Activated CD4-positive, alpha-beta T cell treated with anti-CD3 and anti-CD28 coated beads, Interleukin-10, Interleukin-2, amounts not matched to agents 100 ng/mL and 50 ng/mL, durations not matched to agents 16 hours and 8 hours (primary cell): ENCODE measurements around the gene CST9L.

Source experiments
- DNase-seq: peaks from one replicate; pipeline ENCODE4 v3.0.0-alpha.2; 2020

The CST9L gene, protein sequence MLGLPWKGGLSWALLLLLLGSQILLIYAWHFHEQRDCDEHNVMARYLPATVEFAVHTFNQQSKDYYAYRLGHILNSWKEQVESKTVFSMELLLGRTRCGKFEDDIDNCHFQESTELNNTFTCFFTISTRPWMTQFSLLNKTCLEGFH

DNA sequence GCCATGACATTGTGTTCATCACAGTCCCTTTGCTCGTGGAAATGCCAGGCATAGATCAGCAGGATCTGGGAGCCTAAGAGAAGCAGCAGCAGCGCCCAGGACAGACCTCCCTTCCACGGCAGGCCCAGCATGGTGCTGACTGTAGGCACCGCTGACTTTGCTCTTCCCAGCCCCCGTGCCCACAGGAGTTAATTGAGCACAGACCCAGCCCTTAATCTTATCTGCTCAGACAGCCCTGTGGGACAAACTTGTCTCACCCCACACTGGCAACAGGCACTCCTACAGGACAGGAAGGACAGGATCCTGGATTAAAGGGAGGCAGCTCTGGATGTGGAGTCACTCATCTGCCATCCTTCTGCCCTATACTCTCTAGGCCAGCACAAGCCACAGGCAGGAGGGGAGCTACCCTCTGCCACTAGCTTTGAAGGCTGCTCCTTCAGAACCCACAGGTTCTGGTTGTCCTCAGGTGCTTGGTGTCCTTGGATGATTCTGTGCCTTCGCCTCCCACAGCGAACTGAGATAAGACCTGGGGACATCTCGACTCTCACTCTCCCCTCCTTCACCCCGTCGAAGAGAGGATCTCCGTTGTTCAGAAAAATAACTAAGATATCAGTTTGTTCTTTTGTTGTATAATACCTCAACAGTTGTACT lies at the start of gene CST9L:
Gene CST9L (minus strand): TSS at position 165 of the 651 bp plus-strand sequence. CDS start 34 bp downstream, at position 131.
- no peak for DNase-seq

DNA sequence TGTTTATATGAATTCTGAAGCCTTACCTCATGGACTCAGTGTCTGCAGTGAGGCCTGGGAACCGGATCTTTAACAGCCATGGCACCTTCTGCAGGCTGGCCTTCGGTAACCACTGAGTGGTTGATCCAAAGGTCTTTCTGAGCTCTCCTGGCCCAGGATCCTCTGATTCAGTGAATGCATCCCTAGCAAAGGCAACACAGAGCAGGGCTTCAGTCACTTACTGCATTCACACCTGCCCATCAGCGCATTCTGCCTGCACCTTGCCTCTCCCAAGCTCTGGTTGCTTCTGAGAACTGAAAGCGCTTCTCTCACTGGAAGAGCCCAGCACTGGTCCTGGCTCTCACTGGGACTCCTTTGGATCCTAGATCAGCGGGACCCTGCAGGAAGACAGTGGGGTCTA lies 45.9 kb upstream of the CST9L start:
- DNase-seq = no peak

DNA sequence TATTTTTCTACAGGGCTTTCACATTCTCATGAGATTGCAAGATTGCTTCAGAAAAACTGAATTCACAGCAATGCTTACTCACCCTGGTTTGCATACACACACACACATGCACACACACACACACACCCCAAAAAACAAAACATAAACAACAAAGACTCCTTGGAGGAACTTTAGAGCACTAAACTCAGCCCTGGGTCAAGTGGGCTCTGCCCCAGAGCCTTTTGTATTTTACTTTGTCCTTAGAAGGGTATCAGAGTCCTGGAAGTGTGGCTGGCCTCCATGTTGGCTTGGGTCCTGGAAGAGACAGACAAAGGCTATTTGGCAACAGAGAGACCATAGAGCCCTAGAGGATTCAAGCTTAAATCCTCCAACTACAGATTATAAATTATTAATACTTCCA lies 45.4 kb upstream of the CST9L start:
- no peak for DNase-seq

DNA sequence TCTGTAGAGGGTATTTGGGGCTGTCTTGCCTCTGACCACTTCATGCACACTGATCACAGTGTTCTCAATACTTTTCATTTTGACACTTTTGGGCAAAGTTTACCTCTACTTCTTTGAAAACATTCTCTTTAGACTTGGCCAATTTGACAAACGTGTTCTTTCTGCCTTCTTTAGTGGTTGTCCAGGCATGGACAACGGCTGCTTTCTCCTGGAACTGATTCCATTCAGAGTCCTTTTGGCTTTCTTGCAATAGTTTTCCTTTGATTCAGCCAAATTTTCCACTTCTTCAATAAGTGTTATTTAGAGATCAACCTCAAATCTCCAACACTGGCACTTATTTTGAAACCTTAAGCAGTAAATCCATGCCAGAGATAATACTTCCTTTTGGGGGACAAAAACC lies 44.1 kb upstream of the CST9L start:
- no peak for DNase-seq

DNA sequence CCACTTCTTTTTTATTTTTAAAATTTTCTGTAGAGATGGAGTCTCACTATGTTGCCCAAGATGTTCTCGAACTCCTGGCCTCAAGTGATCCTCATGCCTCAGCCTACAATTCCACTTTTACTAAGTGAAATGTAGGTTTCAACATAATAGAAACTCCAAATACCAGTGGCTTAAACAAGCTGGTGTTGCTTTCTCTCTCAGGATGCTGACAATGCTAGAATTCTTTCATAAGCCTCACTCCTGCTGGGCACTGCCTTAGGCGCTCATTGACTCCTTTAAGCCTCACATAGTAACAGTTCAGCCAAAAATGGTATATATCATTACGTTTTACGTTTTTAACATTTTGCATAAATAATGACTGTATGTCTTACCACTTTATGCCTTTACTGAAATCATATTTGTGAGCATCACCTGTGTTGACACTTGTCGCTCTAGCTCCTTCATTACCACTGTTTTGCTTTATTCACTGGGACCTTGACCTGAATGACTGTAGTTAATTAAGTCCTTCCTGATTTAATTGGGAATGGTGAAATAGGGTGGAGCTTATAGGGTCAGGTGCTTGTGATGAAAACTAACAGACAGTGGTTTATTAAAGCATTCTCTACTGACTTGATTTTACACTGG lies 41.3 kb upstream of the CST9L start:
- no peak for DNase-seq

GRCh38 chr20:23608251-23608846 lies 40.1 kb upstream of the CST9L start:
- no peak for DNase-seq

DNA sequence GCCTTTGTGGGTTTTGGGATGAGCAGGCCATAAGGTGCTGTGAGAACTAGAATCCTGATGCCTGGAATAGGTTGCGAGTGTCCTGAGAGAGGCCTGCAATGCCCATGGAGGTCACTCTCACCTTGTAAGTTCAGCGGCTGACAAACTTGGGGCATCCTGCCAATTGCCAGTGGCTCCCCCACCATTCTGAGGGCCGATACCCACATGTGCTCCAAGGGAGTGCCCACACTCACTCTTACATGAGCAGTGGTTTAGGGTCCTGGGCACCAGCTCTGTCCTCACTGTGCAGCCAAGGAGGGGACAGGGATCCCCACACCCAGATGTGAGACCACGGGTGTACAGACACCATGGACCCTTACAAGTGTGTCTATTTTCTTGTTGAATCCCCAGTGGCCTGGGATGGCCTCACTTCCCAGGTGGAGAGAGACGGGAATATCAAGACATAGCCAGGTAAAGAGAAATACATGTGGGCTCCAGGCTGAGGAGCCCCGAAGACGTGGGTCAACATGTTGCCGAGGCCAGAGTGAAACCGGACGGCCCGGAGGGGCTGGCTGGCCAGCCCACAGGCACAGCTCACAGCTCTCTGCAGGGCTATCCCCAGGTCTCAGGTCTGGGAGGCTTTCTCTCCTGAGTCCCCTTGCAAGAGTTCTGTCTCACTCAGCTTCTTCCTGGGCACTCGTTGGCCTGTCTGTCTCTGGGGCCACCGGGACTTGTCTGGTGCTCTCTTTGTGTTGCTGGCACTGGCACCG lies 39.4 kb upstream of the CST9L start:
- no peak for DNase-seq

GRCh38 chr20:23606652-23607049 lies 38.4 kb upstream of the CST9L start:
- DNase-seq = peak; percentile 72

DNA sequence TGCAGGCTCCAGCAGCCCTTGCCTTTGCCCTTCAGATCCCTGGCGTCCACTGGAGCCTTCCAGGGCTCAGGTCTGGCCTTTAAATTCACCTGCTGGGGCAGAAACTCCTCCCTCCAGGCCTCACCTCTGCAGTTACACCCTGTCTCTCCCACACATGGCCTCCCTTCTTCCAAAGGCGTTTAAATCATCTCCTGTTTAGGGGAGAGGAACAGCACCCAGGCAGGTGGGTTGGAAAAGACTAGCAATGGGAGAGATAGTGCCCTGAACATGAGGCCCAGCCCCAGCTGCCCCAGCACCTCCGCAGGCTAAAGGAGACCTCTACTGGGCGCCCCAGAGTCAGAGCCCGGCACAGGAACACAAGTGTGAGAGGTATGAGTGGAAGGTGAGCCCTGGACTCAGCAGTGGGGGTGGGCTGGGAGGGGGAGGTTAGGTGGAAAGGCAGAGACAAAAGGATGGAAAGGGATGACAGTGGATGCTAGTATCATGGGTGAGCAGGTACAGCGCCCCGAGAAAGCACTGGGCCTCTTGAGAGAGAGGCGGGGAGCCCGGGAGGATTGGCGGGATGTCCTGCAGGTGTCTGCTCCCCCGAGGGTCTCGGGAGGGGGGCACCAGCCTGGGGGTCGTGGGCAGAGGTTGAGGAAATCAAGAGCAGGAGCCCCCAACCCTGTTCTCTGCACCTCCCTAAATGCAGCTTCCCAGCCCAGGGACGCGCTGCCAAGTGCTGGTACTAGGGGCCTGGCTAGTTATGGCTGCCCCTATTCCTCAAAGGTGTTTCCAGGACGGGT lies 37.8 kb upstream of the CST9L start, which contains the start of gene CST9:
Gene CST9 (minus strand): TSS at position 51 of the 785 bp plus-strand sequence. CDS start 53 bp downstream, outside the sequence.
- DNase-seq = no peak

DNA sequence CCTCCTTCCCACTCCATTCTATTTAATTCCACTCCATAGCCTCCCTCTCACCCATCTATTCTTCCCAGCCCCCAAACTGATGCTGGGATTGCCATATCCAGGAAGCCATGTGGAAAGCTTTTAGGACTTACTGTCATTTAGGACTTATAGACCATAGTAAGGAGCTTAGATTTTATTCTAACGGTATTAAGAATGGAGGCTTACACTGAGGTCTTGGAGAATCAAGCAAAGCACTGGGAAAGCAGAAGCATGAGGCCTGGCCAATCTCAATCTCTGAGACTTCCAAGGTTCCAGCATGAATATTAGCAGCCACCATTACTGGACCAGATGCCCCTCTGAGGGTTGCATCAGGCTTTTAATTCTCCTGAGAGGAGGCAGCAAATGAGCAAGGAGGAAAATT lies 36.0 kb upstream of the CST9L start:
- no peak for DNase-seq

DNA sequence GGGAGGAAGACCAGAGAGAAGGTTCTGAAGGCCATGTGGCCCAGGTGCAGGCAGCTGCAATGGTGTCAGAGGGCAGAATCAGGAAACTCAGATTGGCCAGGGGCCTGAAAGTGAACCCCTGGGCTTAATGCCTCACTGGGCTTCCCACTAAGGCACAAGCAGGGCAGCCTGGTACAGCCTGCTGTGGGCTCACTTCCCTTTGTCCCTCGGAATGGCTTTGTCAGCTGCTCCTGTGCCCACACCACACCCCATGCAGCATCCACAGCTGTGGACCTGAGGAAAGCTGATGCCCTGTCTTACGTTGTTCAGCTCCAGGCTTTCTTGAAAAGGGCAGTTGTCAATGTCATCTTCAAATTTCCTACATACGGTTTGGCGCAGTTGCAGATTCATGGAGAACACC lies 35.0 kb upstream of the CST9L start:
- DNase-seq = no peak

- DNase-seq = no peak
Observed at GRCh38 chr20:23602699-23603098, 34.4 kb upstream of the CST9L start.

DNA sequence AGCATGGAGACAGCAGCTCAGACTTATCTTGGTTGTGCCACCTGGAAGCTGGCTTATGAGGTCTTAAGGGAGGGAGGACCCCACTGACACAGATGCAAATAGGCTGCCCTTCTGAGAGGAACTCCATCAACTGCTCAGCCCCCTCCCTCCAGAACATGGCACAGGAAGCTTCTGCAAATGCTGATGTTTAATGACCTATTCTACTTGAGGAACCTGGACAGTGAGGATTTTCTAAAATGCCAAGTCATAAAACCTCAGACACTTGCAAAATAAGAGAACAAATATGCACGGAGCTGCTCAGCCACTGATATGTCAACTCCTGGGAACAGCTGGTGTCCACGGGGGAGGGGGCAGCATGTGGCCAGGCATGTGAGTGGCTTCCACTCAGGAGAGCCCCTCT lies 34.0 kb upstream of the CST9L start:
- DNase-seq = no peak

- DNase-seq = no peak
Observed at GRCh38 chr20:23601715-23602114, 33.4 kb upstream of the CST9L start.

GRCh38 chr20:23598481-23598880 lies 30.2 kb upstream of the CST9L start:
- DNase-seq = no peak

- no peak for DNase-seq
Observed at GRCh38 chr20:23596579-23597250, 28.4 kb upstream of the CST9L start.

DNA sequence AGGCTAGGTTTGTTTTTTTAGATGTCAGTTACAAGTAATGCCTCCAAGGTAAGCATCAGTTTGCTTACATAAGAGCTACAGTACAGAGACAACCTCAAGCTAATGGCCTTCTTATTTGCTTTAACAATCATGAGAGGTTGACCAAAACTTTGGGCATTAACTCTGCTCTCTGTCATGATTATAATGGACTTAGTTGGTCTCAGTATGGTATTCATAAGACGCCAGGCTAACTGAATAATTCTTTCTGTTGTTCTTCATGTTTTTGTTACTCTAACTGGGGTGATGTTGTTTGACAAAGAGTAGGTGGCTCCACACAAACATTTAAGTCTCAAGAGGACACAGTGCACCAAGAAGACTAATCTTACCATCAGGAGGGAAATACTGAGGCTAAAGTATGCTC lies 27.7 kb upstream of the CST9L start:
- DNase-seq = no peak

GRCh38 chr20:23588434-23589403 lies 20.4 kb upstream of the CST9L start:
- no peak for DNase-seq

DNA sequence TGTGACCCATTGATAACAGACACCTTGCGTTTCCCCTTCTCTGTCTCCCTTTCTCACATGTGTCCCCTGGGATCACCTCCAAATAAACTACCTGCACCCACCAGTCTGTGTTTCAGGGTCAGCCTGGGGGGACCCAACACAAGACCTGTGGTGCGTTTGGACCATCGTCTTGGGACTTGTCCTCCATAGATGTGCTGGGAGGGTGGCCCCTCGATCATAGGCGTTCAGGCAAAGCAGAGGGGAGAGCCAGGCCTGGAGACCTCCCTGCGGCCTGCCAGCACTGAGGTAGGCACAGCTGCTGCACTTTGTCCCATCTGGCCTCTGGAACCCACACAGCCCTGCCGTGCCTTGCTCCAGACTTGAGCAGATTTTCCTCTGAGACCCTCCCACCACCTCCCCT lies 19.3 kb upstream of the CST9L start:
- no peak for DNase-seq

DNA sequence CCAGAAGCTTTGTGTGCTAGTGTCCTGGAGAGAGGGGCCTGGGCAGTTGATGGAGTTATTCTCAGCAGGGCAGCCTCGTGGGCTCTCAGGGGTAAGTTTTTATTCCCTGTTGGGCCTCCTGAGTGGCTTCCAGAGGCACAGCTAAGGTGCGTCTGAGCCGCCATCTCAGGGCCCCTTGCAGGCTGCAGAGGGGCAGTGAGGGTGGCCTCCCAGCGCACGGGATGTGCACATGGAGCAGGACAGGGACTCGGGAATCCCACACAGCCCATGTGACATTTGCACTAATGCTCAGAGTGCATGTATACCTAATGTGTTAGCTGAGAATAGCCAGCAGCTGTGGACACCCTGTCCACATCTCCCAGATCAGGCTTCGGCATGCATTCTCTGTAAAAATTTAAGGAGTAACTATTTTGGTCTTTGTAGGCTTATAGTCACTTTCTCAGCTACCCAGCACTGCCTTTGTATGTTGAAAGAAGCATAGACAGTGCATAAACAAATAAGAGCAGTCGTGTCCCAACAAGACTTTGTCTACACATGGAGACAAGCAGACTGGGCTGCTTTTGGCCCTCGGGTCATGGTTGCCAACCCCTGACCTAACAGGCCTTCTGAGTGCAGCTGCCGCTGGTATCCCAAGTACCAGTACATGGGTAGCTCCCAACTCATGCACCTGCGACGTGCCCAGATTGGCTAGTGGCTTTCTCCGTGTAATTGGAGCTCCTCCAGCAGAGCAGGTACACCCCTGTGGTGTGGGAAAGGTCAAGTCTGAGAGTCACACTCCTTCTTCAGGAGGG lies 18.6 kb upstream of the CST9L start:
- DNase-seq = no peak
